OCI-LY1 (cell line): ENCODE measurements around the gene DENND1A.

ENCODE experiments used
- H2AFZ ChIP-seq: fragments of 200-600 bp; sonication (generic), shearing (Covaris generic); 2 replicates; pipeline ENCODE4 v1.6.0; 2014; ENCODE audit warnings: antibody characterized with exemption, mild to moderate bottlenecking, low read length
- H3F3A ChIP-seq: fragments of 200-600 bp; sonication (generic), shearing (Covaris generic); 2 replicates; pipeline ENCODE4 v1.6.0; 2014; ENCODE audit warnings: mild to moderate bottlenecking, antibody characterized with exemption, low read length, moderate library complexity; ENCODE audit not compliant: insufficient read depth
- H3K27ac ChIP-seq: fragments of 200-600 bp; sonication (generic); 2 replicates; pipeline ENCODE4 v1.5.1; 2014; ENCODE audit warnings: low read length, mixed run types, mild to moderate bottlenecking, low read depth; ENCODE audit not compliant: poor library complexity, severe bottlenecking
- H3K27me3 ChIP-seq: fragments of 200-600 bp; sonication (generic); 2 replicates; pipeline ENCODE4 v1.6.0; 2014; ENCODE audit warnings: antibody characterized with exemption, mild to moderate bottlenecking, low read length, moderate library complexity; ENCODE audit not compliant: insufficient read depth
- H3K36me3 ChIP-seq: fragments of 200-600 bp; sonication (generic); 2 replicates; pipeline ENCODE4 v1.6.1; 2014; ENCODE audit warnings: mild to moderate bottlenecking, antibody characterized with exemption, low read length, moderate library complexity, mixed read lengths; ENCODE audit not compliant: insufficient read depth
- H3K4me1 ChIP-seq: fragments of 200-600 bp; sonication (generic); 2 replicates; pipeline ENCODE4 v1.5.1; 2014; ENCODE audit warnings: mild to moderate bottlenecking, low read length, moderate library complexity; ENCODE audit not compliant: insufficient read depth, severe bottlenecking
- H3K4me2 ChIP-seq: fragments of 200-600 bp; sonication (generic), shearing (Covaris generic); 2 replicates; pipeline ENCODE4 v1.6.1; 2014; ENCODE audit warnings: low read length
- H3K4me3 ChIP-seq: fragments of 200-600 bp; sonication (generic); 2 replicates; pipeline ENCODE4 v1.5.1; 2014; ENCODE audit warnings: low read length, low read depth, mild to moderate bottlenecking, mixed read lengths; ENCODE audit not compliant: poor library complexity, severe bottlenecking
- H3K79me2 ChIP-seq: fragments of 200-600 bp; shearing (Covaris generic); 2 replicates; pipeline ENCODE4 v1.6.1; 2016; ENCODE audit warnings: mixed run types, low read length, mixed read lengths; ENCODE audit not compliant: insufficient read depth
- H3K9ac ChIP-seq: fragments of 200-600 bp; sonication (generic), shearing (Covaris generic); 2 replicates; pipeline ENCODE4 v1.6.1; 2014; ENCODE audit warnings: mild to moderate bottlenecking, low read length, mixed read lengths
- H3K9me2 ChIP-seq: fragments of 200-600 bp; sonication (generic), shearing (Covaris generic); 2 replicates; pipeline ENCODE4 v1.6.1; 2014; ENCODE audit warnings: low read depth, mild to moderate bottlenecking, low read length, mixed read lengths
- H3K9me3 ChIP-seq: fragments of 200-600 bp; shearing (Covaris generic); 2 replicates; pipeline ENCODE4 v1.6.1; 2014; ENCODE audit warnings: low read length, mixed read lengths
- H4K20me1 ChIP-seq: fragments of 200-600 bp; sonication (generic), shearing (Covaris generic); 2 replicates; pipeline ENCODE4 v1.6.0; 2016; ENCODE audit warnings: mild to moderate bottlenecking, low read length; ENCODE audit not compliant: insufficient read depth
- CTCF ChIP-seq: fragments of 200-600 bp; sonication (generic), shearing (Covaris generic); IDR thresholded peaks from 2 replicates; pipeline ENCODE4 v1.5.1; 2017; ENCODE audit warnings: mild to moderate bottlenecking, antibody characterized with exemption, low read length, moderate library complexity, mixed read lengths
- EZH2 ChIP-seq: fragments of 200-600 bp; sonication (generic), shearing (Covaris generic); IDR thresholded peaks from 2 replicates; pipeline ENCODE4 v1.8.0; 2017; ENCODE audit warnings: borderline replicate concordance, mixed run types, mild to moderate bottlenecking, antibody characterized with exemption, low read length, moderate library complexity, mixed read lengths

DENND1A gene

GRCh38 chr9:123757960-123758359 lies 172.0 kb downstream of the DENND1A start:
- Histone ChIP-seq H3K36me3 (no peaks in the 10 kb centered on the region), H3K9ac (no peak overlapping the region), H3K9me2 (no peaks in the 10 kb centered on the region), H3K9me3 (no peaks in the 10 kb centered on the region), H3K27me3 (no peaks in the 10 kb centered on the region), H3K4me3 (no peak overlapping the region), H3K4me2 (no peak overlapping the region), H3F3A (no peaks in the 10 kb centered on the region), H3K27ac (no peak overlapping the region), H3K4me1 (peaks cover 11% of the 10 kb centered on the region), H3K79me2 (no peaks in the 10 kb centered on the region), H4K20me1 (no peaks in the 10 kb centered on the region), H2AFZ (no peak overlapping the region)
- no peak for TF ChIP-seq EZH2
- no peak for TF ChIP-seq CTCF

- Histone ChIP-seq H3K9me2 (no peaks in the 10 kb centered on the region), H3K9ac (no peak overlapping the region), H3K27ac (no peak overlapping the region), H4K20me1 (no peaks in the 10 kb centered on the region), H3F3A (no peaks in the 10 kb centered on the region), H3K36me3 (no peaks in the 10 kb centered on the region), H3K27me3 (no peaks in the 10 kb centered on the region), H3K4me1 (peaks cover 11% of the 10 kb centered on the region), H3K79me2 (no peaks in the 10 kb centered on the region), H2AFZ (no peak overlapping the region), H3K4me3 (no peak overlapping the region), H3K4me2 (no peak overlapping the region), H3K9me3 (no peaks in the 10 kb centered on the region)
- TF ChIP-seq CTCF, result no peak
These were observed 172.4 kb downstream of the DENND1A start for GRCh38 chr9:123757547-123757946.

- Histone ChIP-seq H3K36me3 (no peaks in the 10 kb centered on the region), H3K27ac (no peak overlapping the region), H3K4me2 (no peak overlapping the region)
These were observed 173.3 kb downstream of the DENND1A start for GRCh38 chr9:123756484-123757106.

More at GRCh38 chr9:123756484-123757106, 173.3 kb downstream of the DENND1A start:
- peaks cover 11% of the 10 kb centered on the region for H3K4me1 ChIP-seq
- no peaks in the 10 kb centered on the region for H3K27me3 ChIP-seq
- no peak overlapping the region for H3K4me3 ChIP-seq
- H3F3A ChIP-seq, result no peaks in the 10 kb centered on the region
- H2AFZ ChIP-seq, result no peak overlapping the region
- no peaks in the 10 kb centered on the region for H3K9me3 ChIP-seq
- H3K9me2 ChIP-seq, result no peaks in the 10 kb centered on the region
- H4K20me1 ChIP-seq, result no peaks in the 10 kb centered on the region
- H3K79me2 ChIP-seq, result no peaks in the 10 kb centered on the region
- TF ChIP-seq EZH2 (no peak), CTCF (no peak)
- no peak overlapping the region for H3K9ac ChIP-seq
